Aorta (tissue), 5 donors: ENCODE measurements around the gene PRXL2B. TPM values are rescaled to one million over a fixed set of nuclear protein-coding genes. Genes with fewer than 3 reads are reported as not detected.
"Not testable (repeated sequence)": the region's sequence is repeated elsewhere in the genome, so short reads cannot be mapped to it uniquely, and the experiment has no call there.

Source experiments
- ATAC-seq: fragments of 200-7000 bp; cut with Tn5 transposase; one replicate; pipeline ENCODE4 v1.9.1; 2022; ENCODE audit warnings: moderate library complexity; ENCODE audit not compliant: low FRiP score
- DNase-seq, 2 donors: peaks; one replicate each; pipeline ENCODE4 v3.0.0-alpha.2; 2020
- H3K27ac ChIP-seq, 2 donors: one replicate each; pipeline ENCODE4 v1.5.1; 2013; ENCODE audit warnings: low read length in 2 of 2, mild to moderate bottlenecking in 2 of 2, moderate library complexity in 2 of 2, control low read depth in 1 of 2, inconsistent platforms in 1 of 2, low read depth in 1 of 2
- H3K27me3 ChIP-seq, 2 donors: one replicate each; pipeline ENCODE4 v1.6.1; 2013; ENCODE audit warnings: control low read depth in 1 of 2, low read length in 1 of 2, mild to moderate bottlenecking in 1 of 2, moderate library complexity in 1 of 2; ENCODE audit not compliant: insufficient read depth in 2 of 2, control insufficient read depth in 1 of 2
- H3K36me3 ChIP-seq, 2 donors: one replicate each; pipeline ENCODE4 v1.6.1; 2013; ENCODE audit warnings: control low read depth in 1 of 2, low read length in 1 of 2, mild to moderate bottlenecking in 1 of 2; ENCODE audit not compliant: insufficient read depth in 2 of 2, control insufficient read depth in 1 of 2
- H3K4me1 ChIP-seq, 2 donors: one replicate each; pipeline ENCODE4 v1.6.1; 2013; ENCODE audit warnings: low read length in 2 of 2, control low read depth in 1 of 2, mild to moderate bottlenecking in 1 of 2, moderate library complexity in 1 of 2; ENCODE audit not compliant: insufficient read depth in 2 of 2, control insufficient read depth in 1 of 2
- H3K4me3 ChIP-seq, 2 donors: one replicate each; pipeline ENCODE4 v1.5.1; 2013; ENCODE audit warnings: low read length in 2 of 2, control low read depth in 1 of 2, mild to moderate bottlenecking in 1 of 2
- H3K9me3 ChIP-seq: one replicate; pipeline ENCODE4 v1.6.1; 2013; ENCODE audit warnings: mild to moderate bottlenecking, low read length; ENCODE audit not compliant: control insufficient read depth
- WGBS, 2 donors: extraction: QIAGEN DNeasy Blood & Tissue Kit; methylation state at CpG; one replicate each; pipeline ENCODE4 v1.1.7; 2013; 5-methylcytosine and 5-hydroxymethylcytosine counted together
- intact Hi-C, 2 donors: fragments of 100-400 bp; cut with DNase I; formaldehyde crosslinking; loops; one replicate each; pipeline versions ENCODE4 v1.14.2 to v1.15.0; 2022
- polyA plus RNA-seq, 2 donors: library from polyadenylated mRNA; stranded (reverse); fragments of 200-250 nt; gene quantifications; one replicate each; pipeline ENCODE4 v1.2.3, GENCODE V29; 2013
- total RNA-seq, 2 donors: library from RNA; stranded (reverse); fragmentation: NEBNext Ultra II Directional; extraction: Animal tissue kit (Norgen Biotek cat#: 25700); gene quantifications; one replicate each; pipeline ENCODE4 v1.2.1, GENCODE V29; 2021
- donor health status: healthy with polysubstance abuse.
- donor health status: Bipolar disorder and iron deficiency.
- donor health status: DM: no; HTN: no; CAD: no.
- donor health status: DM: no; HTN: no; CAD: no.
- donor health status: DM: yes; HTN: yes; CAD: no.

PRXL2B gene
- total and polyA plus RNA-seq, 4 donors, result 6.4 to 15.1 (median 7.4) TPM

GRCh38 chr1:2567083-2567679, 19.4 kb upstream of the PRXL2B start:
- no peak overlapping the region for H3K4me3 ChIP-seq
- intact Hi-C loops, result no loop called here

GRCh38 chr1:2568187-2568816, 18.3 kb upstream of the PRXL2B start:
- H3K27ac ChIP-seq, H3K36me3 ChIP-seq, H3K4me1 ChIP-seq, H3K27me3 ChIP-seq, H3K4me3 ChIP-seq, H3K9me3 ChIP-seq, DNase-seq, intact Hi-C loops: not testable (repeated sequence)
- ATAC-seq, result peak; percentile 4
- 55 to 60% methylated on average over 5 to 14 of the region's 17 CpGs for WGBS, 2 donors

More at GRCh38 chr1:2567083-2567679, 19.4 kb upstream of the PRXL2B start:
- Histone ChIP-seq H3K27me3 (no peaks in the 10 kb centered on the region), H3K36me3 (no peaks in the 10 kb centered on the region), H3K9me3 (no peaks in the 10 kb centered on the region), H3K27ac (no peak overlapping the region), H3K4me1 (no peaks in the 10 kb centered on the region)
- DNase-seq (no peak), ATAC-seq (no peak)
- WGBS, 2 donors, result 84 to 88% methylated on average over 14 to 16 of the region's 16 CpGs

- Histone ChIP-seq H3K4me3 (no peak overlapping the region), H3K9me3 (peaks cover 3% of the 10 kb centered on the region), H3K27me3 (no peaks in the 10 kb centered on the region), H3K36me3 (no peaks in the 10 kb centered on the region), H3K27ac (no peak overlapping the region), H3K4me1 (no peaks in the 10 kb centered on the region)
- intact Hi-C loops, result no loop called here
- no peak for ATAC-seq
- 78% methylated on average over 14 to 17 of the region's 17 CpGs for WGBS, 2 donors
- no peak for DNase-seq
These were observed 17.5 kb upstream of the PRXL2B start for GRCh38 chr1:2569060-2569459.

- intact Hi-C loops, DNase-seq, H3K4me1 ChIP-seq, H3K36me3 ChIP-seq, ATAC-seq, H3K27ac ChIP-seq, H3K9me3 ChIP-seq, H3K27me3 ChIP-seq, H3K4me3 ChIP-seq: not testable (repeated sequence)
- WGBS, 2 donors, result 81 to 86% methylated on average over 13 of the region's 13 CpGs
These were observed 16.9 kb upstream of the PRXL2B start for GRCh38 chr1:2569703-2570102.

GRCh38 chr1:2570332-2570731, 16.2 kb upstream of the PRXL2B start:
- ATAC-seq, result no peak
- H3K27me3 ChIP-seq, result no peaks in the 10 kb centered on the region
- H3K4me3 ChIP-seq, result no peak overlapping the region
- intact Hi-C loops, result no loop called here
- WGBS, 2 donors, result 87% methylated on average over 17 of the region's 17 CpGs
- DNase-seq, result no peak
- no peaks in the 10 kb centered on the region for H3K36me3 ChIP-seq
- H3K4me1 ChIP-seq, result no peaks in the 10 kb centered on the region
- peaks cover 3% of the 10 kb centered on the region for H3K9me3 ChIP-seq
- no peak overlapping the region for H3K27ac ChIP-seq

GRCh38 chr1:2571348-2571747, 15.2 kb upstream of the PRXL2B start:
- H3K27ac ChIP-seq, result no peak overlapping the region
- H3K4me3 ChIP-seq, result no peak overlapping the region
- no peaks in the 10 kb centered on the region for H3K36me3 ChIP-seq
- DNase-seq, result no peak
- no peaks in the 10 kb centered on the region for H3K4me1 ChIP-seq
- 88 to 93% methylated on average over 9 of the region's 9 CpGs for WGBS, 2 donors
- intact Hi-C loops, result no loop called here
- ATAC-seq, result no peak
- peaks cover 3% of the 10 kb centered on the region for H3K9me3 ChIP-seq
- H3K27me3 ChIP-seq, result no peaks in the 10 kb centered on the region

GRCh38 chr1:2573250-2573920, 13.2 kb upstream of the PRXL2B start:
- H3K9me3 ChIP-seq, result peaks cover 3% of the 10 kb centered on the region
- 80 to 91% methylated on average over 8 of the region's 8 CpGs for WGBS, 2 donors
- no peaks in the 10 kb centered on the region for H3K4me1 ChIP-seq
- H3K27me3 ChIP-seq, result no peaks in the 10 kb centered on the region
- intact Hi-C loops, result no loop called here
- H3K4me3 ChIP-seq, result no peak overlapping the region
- ATAC-seq (no peak), DNase-seq (no peak)
- H3K36me3 ChIP-seq, result no peaks in the 10 kb centered on the region
- no peak overlapping the region for H3K27ac ChIP-seq

GRCh38 chr1:2574350-2574749, 12.2 kb upstream of the PRXL2B start:
- ATAC-seq (no peak), DNase-seq (no peak)
- intact Hi-C loops, result no loop called here
- no peaks in the 10 kb centered on the region for H3K27me3 ChIP-seq
- no peaks in the 10 kb centered on the region for H3K36me3 ChIP-seq
- H3K27ac ChIP-seq, result no peak overlapping the region
- H3K4me3 ChIP-seq, result no peak overlapping the region
- H3K4me1 ChIP-seq, result no peaks in the 10 kb centered on the region
- peaks cover 3% of the 10 kb centered on the region for H3K9me3 ChIP-seq
- WGBS, 2 donors, result 75 to 76% methylated on average over 9 of the region's 9 CpGs
